ENCODE measurements around the gene FAM163A.

DNA sequence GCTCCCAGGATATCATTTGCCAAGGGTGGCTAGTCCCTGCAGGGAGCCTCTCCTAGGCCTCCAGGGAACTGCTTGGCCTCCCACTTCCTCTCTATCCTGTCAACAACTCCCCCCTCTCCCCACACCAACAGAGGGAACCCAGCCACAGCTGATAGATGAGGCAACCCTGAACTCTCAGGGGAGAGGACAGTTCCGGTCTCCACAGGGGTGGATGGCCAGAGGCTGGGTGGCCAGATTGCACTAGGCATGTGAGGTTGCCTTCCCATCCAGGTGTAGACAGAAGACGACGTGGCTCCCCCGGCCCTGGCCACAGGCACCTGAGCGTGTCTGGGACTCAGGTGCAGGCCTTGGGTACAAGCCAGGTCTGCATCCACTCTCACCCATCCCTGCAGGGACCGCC is 81.2 kb downstream of the FAM163A start:
- TF ChIP-seq, protein P1, sequence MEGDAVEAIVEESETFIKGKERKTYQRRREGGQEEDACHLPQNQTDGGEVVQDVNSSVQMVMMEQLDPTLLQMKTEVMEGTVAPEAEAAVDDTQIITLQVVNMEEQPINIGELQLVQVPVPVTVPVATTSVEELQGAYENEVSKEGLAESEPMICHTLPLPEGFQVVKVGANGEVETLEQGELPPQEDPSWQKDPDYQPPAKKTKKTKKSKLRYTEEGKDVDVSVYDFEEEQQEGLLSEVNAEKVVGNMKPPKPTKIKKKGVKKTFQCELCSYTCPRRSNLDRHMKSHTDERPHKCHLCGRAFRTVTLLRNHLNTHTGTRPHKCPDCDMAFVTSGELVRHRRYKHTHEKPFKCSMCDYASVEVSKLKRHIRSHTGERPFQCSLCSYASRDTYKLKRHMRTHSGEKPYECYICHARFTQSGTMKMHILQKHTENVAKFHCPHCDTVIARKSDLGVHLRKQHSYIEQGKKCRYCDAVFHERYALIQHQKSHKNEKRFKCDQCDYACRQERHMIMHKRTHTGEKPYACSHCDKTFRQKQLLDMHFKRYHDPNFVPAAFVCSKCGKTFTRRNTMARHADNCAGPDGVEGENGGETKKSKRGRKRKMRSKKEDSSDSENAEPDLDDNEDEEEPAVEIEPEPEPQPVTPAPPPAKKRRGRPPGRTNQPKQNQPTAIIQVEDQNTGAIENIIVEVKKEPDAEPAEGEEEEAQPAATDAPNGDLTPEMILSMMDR (IDR thresholded peaks at IDR 0.05) = no peak
- TF ChIP-seq POLR2A (IDR thresholded peaks at IDR 0.05) = no peak
